Activated CD8-positive, alpha-beta memory T cell treated with anti-CD3 and anti-CD28 coated beads for 1 hour (primary cell): ENCODE data around the gene B3GAT1.
"Not testable (repeated sequence)": the region's sequence is repeated elsewhere in the genome, so short reads cannot be mapped to it uniquely, and the experiment has no call there.

Source experiments
- DNase-seq, 2 donors: peaks; one replicate each; pipeline ENCODE4 v3.0.0-alpha.2; 2020; ENCODE audit warnings: low read depth in 1 of 2; ENCODE audit errors: extremely low read depth in 1 of 2

B3GAT1 gene

GRCh38 chr11:134412203-134413042 lies at the start of gene B3GAT1:
B3GAT1 (minus strand) TSS chr11:134412242; CDS start chr11:134387659, 24,583 bp downstream.
- DNase-seq: no peak

GRCh38 chr11:134461621-134462020 lies 49.6 kb upstream of the B3GAT1 start:
- DNase-seq: no peak

- no peak for DNase-seq
These were observed 48.8 kb upstream of the B3GAT1 start for GRCh38 chr11:134460881-134461280.

GRCh38 chr11:134460062-134460561 lies 48.1 kb upstream of the B3GAT1 start:
- DNase-seq: no peak

- no peak for DNase-seq
These were observed 47.4 kb upstream of the B3GAT1 start for GRCh38 chr11:134459246-134460061.

GRCh38 chr11:134457411-134458007 lies 45.5 kb upstream of the B3GAT1 start:
- DNase-seq: not testable (repeated sequence)

GRCh38 chr11:134455516-134455915 lies 43.5 kb upstream of the B3GAT1 start:
- DNase-seq: no peak

- no peak for DNase-seq
These were observed 42.2 kb upstream of the B3GAT1 start for GRCh38 chr11:134454146-134454690.

- DNase-seq: no peak
These were observed 41.4 kb upstream of the B3GAT1 start for GRCh38 chr11:134453441-134453840.

GRCh38 chr11:134452838-134453155 lies 40.8 kb upstream of the B3GAT1 start:
- DNase-seq: no peak

GRCh38 chr11:134452026-134452837 lies 40.2 kb upstream of the B3GAT1 start:
- no peak for DNase-seq

- DNase-seq: no peak
These were observed 38.1 kb upstream of the B3GAT1 start for GRCh38 chr11:134450186-134450585.

GRCh38 chr11:134449713-134450112 lies 37.7 kb upstream of the B3GAT1 start:
- DNase-seq: no peak

- DNase-seq: no peak
These were observed 37.0 kb upstream of the B3GAT1 start for GRCh38 chr11:134449051-134449450.

GRCh38 chr11:134447696-134448095 lies 35.7 kb upstream of the B3GAT1 start:
- no peak for DNase-seq

- DNase-seq: no peak
These were observed 33.7 kb upstream of the B3GAT1 start for GRCh38 chr11:134445601-134446325.

- not testable (repeated sequence) for DNase-seq
These were observed 32.4 kb upstream of the B3GAT1 start for GRCh38 chr11:134444160-134445108.

- DNase-seq: no peak
These were observed 31.2 kb upstream of the B3GAT1 start for GRCh38 chr11:134443246-134443645.

- no peak for DNase-seq
These were observed 30.2 kb upstream of the B3GAT1 start for GRCh38 chr11:134442246-134442645.
